Superior temporal gyrus (tissue), 1 donor: ENCODE results near the gene NRDC.

Experiments used
- DNase-seq: peaks from one replicate; pipeline ENCODE4 v3.0.0-alpha.2; 2016; ENCODE audit errors: extremely low spot score

NRDC gene

DNA sequence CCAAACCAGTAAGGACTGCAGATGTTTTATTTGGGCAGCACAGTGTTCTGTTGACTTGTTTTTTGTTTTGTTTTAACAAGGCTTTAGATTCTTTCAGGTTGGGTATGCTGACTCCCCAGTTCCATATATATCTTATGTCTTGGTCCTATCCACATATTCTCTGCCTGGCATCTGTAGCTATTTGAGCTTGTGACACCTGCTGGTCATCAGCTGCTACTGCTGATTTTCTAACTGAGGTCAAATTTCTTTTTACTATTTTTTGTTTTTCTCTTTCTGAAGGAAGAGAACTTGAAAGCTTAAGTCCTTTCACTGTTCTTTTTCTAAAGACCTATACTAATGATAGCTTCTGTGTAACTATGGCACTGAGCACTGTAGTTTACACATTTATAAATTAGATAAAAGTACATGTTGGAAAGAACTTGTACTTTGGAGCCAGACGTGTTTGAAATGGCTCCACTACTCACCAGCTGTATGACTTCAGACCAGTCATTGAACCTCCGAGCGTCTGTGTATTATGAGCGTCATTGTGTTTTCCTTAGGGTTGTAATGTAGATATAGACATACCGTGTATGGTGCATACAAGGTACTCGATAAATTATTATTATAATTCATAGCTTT lies 109.4 kb downstream of the NRDC start:
- peak; percentile 80 for DNase-seq

DNA sequence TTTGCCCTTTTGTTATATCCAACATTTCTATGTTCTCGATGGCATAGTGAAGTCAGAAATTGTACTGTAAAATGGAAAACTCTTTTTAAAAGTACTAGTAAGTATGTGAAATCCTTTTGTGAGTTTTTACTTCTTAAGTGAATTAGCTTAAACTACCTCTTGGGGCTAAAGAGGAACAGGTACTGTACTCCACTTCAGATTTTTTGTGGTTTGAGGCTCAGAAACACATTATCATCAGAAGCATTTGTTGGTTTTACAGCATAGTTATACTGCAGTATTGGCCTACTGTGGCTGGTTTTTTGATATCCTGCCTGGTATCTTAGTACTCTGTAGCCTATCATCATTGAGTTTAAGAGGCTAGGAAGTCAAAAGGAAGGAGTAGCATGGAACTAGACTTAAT lies 117.2 kb downstream of the NRDC start:
- DNase-seq = no peak

DNA sequence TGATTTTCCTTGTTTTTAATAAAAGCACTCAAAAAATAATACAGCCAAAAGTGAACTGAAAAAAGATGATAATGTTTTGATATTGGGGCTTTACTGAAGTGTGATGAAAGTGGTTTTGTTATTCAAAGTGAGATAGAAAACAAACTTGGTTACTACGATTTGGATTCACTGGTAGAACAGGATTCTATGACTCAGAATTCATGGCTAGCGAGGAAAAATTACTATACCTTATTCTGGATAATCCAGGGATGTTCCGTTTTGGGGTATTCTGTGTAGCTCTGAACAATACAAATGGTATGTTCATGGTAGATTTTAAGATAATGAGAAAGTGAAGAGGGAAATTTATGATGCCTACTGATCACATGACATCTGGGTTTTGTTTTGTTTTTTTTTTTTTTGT lies 117.7 kb downstream of the NRDC start:
- DNase-seq = no peak

DNA sequence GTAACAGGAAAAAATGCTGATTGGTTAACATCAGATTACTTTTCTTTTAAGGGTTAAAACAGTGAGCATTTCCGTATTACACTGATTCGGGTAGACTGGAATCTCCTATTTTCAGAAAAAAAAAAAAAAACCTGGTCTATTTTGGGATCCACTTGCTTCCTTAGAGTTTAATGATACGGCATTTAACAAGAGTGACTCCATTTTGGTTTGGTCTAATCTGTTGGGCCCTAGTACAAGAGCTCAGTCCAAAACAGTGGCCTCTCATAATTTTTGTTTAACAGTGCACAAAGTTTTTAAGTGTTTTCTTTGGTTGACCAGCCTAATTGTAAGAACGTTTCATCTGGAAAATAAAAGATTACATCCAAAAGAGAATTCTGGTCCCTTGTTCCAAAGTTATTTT lies 120.2 kb downstream of the NRDC start:
- no peak for DNase-seq

DNA sequence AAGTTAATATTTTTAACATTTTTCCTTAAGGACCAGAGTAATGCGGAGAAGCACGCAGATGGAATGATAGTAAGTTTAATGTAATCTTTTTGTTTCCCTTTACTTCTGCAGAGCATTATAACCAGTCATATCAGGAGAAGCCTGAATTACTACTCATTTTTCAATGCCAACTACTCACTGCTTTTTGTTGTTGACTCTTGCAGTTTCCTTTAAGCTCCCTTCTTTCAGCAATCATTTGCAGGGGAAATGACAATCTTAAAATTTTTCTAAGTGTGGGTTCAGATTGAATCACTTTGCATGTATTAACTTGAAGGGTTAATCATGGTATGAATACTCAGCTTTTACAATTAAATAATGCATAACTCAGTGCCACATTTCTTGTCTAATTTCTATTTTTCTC lies 122.2 kb downstream of the NRDC start:
- no peak for DNase-seq

DNA sequence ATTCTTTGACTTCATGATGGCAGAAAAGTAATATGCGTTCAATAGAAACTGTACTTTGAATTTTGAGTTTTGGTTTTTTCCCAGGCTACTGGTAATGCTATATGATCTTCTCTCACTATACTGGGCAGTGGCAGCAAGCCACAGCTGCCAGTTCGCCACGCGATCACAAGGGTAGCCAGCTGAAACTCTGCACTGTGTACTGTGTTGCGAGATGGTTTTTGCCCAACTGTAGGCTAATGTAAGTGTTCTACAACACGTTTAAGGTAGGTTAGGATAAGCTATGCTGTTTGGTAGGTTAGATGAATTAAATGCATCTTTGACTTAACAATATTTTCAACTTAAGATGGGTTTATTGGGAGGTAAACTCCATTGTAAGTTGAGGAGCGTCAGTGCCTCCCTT lies 123.1 kb downstream of the NRDC start:
- no peak for DNase-seq

DNA sequence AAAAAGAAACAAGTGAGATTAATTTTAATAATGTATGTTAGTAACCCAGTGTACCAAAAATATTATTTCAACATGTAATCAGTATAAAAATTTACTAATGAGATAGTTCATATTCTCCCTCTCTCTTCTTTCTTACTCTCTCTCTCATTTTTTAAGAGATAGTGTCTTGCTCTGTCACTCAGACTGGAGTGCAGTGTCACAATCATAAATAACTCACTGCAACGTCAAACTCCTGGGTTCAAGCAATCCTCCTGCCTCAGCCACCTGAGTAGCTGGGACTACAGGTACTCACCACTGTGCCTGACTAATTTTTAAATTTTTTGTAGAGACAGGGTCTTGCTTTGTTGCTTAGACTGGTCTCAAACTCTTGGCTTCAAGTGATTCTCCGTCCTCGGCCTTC lies 123.9 kb downstream of the NRDC start:
- DNase-seq = no peak

DNA sequence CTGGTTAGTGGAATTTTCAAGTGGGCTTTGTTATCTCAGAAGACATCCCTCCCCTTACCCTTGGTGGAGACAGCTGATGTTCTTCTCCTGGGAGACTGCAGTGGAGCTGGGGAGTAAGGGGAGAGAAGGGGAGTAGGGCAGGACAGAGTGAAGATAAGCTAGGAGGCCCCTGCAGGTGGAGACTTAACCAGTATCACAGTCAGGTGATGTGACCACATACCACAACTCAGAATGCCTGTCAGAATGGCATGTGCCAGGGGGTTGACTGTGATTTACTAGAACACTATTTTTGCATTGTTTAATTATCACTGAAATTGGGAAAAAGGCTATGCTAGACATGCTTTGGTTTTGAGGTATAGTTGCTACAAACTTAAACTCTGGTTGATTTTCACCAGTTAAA lies 124.6 kb downstream of the NRDC start:
- DNase-seq = no peak

DNA sequence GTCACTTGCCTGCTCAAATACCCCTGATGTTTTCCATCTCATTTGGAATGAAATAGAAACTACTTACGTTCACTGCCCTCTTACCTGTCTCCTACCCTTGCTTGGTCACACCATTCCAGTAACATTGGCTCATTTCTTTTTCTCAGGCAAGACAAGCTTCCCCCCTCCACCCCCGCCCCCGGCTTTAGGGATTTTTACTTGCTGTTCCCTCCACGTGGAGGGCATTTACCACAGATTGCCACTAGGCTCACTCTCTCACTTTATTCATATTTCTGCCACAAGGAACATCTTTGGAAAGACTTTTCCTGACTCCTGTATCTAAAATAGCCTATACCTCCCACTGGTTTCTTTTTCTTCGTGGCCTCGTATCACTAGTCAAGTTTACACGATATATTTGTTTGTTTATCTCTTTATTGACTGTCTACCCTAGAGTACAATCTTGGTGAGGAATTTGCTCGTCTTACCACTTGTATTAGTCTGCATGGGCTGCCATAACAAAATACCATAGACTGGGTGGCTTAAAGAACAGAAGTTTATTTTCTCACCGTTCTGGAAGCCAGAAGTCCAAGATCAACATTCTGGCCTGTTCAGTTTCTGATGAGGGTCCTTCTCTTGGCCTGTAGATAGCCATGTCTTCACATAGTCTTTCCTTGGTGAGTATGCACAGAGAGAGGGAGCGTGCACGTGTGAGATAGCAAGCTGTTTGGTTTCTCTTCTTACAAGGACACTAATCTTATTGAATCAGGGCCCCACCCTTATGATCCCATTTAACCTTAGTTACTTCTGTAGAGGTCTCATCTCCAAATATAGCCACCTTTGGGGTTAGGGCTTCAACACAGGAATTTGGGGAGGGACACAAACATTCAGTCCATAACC lies 126.2 kb downstream of the NRDC start:
- DNase-seq = no peak

DNA sequence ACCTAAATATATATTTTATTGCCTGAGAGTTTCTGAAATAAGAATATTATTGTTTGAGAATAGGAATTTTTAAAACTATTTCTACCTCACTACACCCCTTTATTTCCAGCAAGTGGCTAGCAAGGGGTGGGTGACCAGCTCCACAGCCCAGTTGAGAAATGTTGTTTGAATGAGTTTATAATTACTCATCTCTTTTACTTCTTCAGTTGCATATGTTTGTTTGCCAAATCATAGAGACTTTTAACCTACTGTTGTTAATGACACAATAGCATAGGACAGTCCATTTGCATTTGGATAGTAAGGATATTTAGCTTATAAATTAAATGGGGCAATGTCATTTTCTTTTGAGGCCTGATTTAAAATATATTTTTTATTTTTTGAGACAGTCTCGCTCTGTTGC lies 127.8 kb downstream of the NRDC start:
- DNase-seq = no peak

DNA sequence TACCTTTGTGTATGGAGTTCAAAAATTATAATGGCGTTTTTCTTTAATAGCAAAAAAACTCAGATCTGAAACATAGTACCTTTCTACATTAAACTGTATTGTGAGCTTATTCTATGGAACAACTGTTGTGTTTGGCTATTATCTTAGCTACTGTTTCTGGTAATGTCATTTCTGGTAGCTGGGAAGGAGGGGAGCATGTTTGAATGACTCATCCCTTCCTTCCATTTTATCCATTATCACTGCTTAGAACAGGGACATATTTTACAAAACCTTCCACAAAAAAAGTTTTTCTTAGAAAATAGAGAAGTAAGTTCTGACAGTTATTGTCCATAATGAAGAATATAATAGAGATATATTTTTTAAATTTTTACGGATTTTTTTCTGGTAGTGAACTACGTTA lies 128.3 kb downstream of the NRDC start:
- no peak for DNase-seq

DNA sequence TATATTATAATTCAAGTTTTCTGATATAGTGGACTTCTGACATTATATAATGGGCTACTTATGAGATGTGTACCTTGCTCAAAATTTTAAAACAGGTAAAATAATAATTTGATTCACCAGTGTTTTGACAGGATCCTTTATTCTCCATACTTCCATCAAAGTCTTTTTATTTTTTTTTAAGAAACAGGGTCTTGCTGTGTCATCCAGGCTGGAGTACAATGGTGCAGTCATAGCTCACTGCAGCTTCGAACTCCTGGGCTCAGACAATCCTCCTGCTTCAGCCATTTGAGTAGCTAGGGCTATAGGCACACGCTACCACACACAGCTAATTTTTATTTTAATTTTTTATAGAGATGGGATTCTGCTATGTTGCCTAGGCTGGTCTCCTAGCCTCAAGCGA lies 129.4 kb downstream of the NRDC start:
- DNase-seq = no peak

DNA sequence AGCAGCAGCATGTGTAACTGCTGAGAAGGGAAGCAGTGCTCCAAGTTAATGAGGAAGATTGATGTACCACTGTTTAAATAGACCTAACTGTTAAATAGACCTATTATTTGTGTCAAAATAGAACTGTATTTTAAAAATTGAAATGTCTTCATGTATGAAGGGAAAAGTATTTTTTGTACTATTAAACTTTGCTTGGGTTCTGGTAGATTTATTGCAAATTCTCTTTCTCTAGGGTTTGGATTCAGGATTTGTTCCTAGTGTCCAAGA lies 133.3 kb downstream of the NRDC start:
- DNase-seq = no peak

DNA sequence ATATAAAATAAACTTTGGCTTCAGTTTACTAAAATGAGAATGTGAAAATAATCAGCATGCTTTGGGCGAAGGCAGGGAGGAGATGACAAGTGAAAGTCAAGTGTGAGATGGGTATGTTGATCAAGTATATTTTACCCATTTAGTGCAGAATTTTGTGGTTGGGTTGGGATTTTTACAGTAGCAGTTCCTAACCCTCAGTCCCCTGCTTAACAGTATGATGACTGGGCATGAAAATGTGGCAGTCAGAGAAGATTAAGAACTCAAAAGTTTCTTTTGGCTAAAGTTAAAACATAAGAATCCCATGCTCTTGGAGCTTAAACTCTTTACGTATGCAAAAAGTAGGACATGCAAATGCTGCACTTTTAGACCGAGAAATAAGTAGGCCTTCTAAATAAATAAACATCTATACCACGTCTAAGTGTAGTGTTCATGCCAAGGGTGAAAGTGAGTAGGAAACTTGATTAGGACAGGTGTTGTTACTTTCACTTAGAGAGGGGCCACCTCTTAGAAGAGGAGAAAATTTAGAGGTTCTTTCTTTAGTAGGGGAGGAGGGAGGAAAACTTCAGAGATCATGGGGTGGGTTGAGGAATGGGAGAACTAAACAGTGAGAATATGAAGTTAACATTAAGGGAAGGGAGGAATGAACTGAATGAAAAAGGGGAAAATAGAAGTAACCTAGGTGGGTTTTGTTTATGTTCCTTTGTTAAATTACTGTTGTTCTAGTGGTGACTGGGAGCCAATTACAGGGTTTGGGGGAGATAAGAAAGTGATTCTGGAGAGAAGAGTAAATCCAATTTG lies 133.8 kb downstream of the NRDC start:
- DNase-seq = no peak

DNA sequence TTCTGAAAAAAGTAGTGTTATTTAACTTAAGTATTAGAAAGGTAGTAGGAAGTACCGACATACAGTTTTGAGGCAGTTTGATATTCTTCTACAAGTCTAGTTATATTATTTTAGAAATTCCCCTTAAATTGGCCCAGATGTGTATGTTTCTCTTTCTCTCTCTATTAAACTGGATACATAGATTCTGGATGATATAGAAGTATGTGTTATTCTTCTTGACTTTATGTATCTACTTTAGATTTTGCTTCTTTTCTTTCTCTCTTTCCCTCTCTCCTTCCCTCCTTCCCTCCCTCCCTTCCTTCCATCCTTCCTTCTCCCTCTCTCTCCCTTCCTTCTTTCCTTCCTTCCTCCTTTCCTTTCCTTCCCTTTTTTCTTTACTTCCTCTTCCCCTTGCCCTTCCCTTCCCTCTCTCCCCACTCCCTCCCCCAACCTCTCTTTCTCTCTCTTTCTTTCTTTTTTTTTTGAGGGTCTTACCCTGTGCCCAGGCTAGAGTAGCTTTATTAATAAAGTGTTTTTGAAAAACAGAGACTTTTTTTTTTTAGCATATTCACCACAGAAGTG lies 137.3 kb downstream of the NRDC start:
- DNase-seq = no peak

DNA sequence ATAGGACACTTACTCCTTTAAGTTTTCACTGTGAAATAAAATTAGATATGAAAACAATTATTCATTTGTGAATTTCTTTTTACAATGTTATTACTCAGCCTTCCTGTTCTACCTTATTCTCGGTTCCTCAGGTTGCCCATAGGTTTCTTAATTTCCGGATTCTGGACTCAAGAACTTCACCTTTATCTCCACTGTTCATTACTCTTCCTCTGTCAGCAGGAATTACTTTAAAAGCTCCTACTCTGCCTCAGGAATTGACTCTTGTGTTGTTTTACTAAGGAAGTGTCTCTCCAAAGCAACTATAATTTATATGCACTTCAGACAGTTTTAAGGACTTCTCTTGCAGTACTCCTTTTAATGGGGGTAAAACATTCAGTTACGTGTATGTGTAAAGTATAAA lies 137.9 kb downstream of the NRDC start:
- no peak for DNase-seq
